Left colon (tissue), 2 donors: ENCODE results near the gene APOE. TPM values are rescaled to one million over a fixed set of nuclear protein-coding genes. Genes with fewer than 3 reads are reported as not detected.
"Not testable (repeated sequence)": the region's sequence is repeated elsewhere in the genome, so short reads cannot be mapped to it uniquely, and the experiment has no call there.

Source experiments
- ATAC-seq: fragments of 200-7000 bp; cut with Tn5 transposase; one replicate; pipeline ENCODE4 v1.9.1; 2020; ENCODE audit warnings: mild to moderate bottlenecking, moderate library complexity
- DNase-seq, 2 donors: peaks; one replicate each; pipeline ENCODE4 v3.0.0-alpha.2; 2020
- intact Hi-C, 2 donors: fragments of 100-400 bp; cut with DNase I in 1 of 2; cut with micrococcal nuclease in 1 of 2; formaldehyde crosslinking; loops; one replicate each; pipeline versions ENCODE4 v1.11.2 to v1.14.0; 2022; cut with DNase I, micrococcal nuclease
- total RNA-seq, 2 donors: library from RNA; stranded (reverse); fragmentation: NEBNext Ultra II Directional; extraction: Animal tissue kit (Norgen Biotek cat#: 25700); gene quantifications; one replicate each; pipeline ENCODE4 v1.2.1, GENCODE V29; 2021
- donor health status: DM: no; HTN: no; CAD: no.
- donor health status: DM: yes; HTN: yes; CAD: no.

The APOE gene
- total RNA-seq, 2 donors from 2014 or later = 14.6 to 88.2 TPM

DNA sequence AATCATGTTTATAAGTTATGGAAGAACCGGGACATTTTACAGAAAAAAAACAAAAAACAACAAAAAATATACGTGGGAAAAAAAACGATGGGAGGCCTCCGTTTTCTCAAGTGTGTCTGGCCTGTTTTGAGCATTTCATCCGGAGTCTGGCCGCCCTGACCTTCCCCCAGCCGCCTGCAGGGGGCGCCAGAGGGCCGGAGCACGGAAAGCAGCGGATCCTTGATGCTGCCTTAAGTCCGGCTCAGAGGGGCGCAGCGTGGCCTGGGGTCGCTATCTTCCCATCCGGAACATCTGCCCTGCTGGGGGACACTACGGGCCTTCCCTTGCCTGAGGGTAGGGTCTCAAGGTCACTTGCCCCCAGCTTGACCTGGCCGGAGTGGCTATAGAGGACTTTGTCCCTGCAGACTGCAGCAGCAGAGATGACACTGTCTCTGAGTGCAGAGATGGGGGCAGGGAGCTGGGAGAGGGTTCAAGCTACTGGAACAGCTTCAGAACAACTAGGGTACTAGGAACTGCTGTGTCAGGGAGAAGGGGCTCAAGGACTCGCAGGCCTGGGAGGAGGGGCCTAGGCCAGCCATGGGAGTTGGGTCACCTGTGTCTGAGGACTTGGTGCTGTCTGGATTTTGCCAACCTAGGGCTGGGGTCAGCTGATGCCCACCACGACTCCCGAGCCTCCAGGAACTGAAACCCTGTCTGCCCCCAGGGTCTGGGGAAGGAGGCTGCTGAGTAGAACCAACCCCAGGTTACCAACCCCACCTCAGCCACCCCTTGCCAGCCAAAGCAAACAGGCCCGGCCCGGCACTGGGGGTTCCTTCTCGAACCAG, 1.8 kb upstream of the APOE start:
- intact Hi-C loops = loop anchor here (2.0 to 10.0 kb wide), 2 partner anchors 47 to 51 kb away; partner anchors contain the start of gene CLPTM1 (in 1 of the 2)
- ATAC-seq (peak; percentile 70), DNase-seq (peak in 1 of 2 donors; percentile 77)

- no peak for DNase-seq
Observed at GRCh38 chr19:44904426-44904994, 1.1 kb upstream of the APOE start.

GRCh38 chr19:44907613-44908012, 2.0 kb downstream of the APOE start:
- DNase-seq = no peak
- intact Hi-C loops = loop anchor here in 1 of 2 donors (10.0 kb wide), 1 partner anchor 47 kb away; the partner anchor contains the start of gene CLPTM1
- no peak for ATAC-seq

More at GRCh38 chr19:44904426-44904994, 1.1 kb upstream of the APOE start:
- intact Hi-C loops = loop anchor here (2.0 to 10.0 kb wide), 2 partner anchors 46 to 50 kb away; partner anchors contain the start of gene CLPTM1 (in 1 of the 2)
- ATAC-seq = peak; percentile 12

DNA sequence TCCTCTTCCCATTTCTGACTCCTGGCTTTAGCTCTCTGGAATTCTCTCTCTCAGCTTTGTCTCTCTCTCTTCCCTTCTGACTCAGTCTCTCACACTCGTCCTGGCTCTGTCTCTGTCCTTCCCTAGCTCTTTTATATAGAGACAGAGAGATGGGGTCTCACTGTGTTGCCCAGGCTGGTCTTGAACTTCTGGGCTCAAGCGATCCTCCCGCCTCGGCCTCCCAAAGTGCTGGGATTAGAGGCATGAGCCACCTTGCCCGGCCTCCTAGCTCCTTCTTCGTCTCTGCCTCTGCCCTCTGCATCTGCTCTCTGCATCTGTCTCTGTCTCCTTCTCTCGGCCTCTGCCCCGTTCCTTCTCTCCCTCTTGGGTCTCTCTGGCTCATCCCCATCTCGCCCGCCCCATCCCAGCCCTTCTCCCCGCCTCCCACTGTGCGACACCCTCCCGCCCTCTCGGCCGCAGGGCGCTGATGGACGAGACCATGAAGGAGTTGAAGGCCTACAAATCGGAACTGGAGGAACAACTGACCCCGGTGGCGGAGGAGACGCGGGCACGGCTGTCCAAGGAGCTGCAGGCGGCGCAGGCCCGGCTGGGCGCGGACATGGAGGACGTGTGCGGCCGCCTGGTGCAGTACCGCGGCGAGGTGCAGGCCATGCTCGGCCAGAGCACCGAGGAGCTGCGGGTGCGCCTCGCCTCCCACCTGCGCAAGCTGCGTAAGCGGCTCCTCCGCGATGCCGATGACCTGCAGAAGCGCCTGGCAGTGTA, 2.7 kb downstream of the APOE start:
- DNase-seq (no peak), ATAC-seq (no peak)
- intact Hi-C loops = loop anchor here in 1 of 2 donors (10.0 kb wide), 1 partner anchor 47 kb away; the partner anchor contains the start of gene CLPTM1

DNA sequence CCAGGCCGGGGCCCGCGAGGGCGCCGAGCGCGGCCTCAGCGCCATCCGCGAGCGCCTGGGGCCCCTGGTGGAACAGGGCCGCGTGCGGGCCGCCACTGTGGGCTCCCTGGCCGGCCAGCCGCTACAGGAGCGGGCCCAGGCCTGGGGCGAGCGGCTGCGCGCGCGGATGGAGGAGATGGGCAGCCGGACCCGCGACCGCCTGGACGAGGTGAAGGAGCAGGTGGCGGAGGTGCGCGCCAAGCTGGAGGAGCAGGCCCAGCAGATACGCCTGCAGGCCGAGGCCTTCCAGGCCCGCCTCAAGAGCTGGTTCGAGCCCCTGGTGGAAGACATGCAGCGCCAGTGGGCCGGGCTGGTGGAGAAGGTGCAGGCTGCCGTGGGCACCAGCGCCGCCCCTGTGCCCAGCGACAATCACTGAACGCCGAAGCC, 3.3 kb downstream of the APOE start:
- no peak for ATAC-seq
- intact Hi-C loops = loop anchor here in 1 of 2 donors (10.0 kb wide), 1 partner anchor 46 kb away; the partner anchor contains the start of gene CLPTM1

GRCh38 chr19:44909775-44910174, 4.2 kb downstream of the APOE start:
- DNase-seq (no peak), ATAC-seq (no peak)
- intact Hi-C loops = loop anchor here in 1 of 2 donors (10.0 kb wide), 1 partner anchor 45 kb away; the partner anchor contains the start of gene CLPTM1

More for the DNA sequence above, 3.3 kb downstream of the APOE start:
- DNase-seq = no peak

DNA sequence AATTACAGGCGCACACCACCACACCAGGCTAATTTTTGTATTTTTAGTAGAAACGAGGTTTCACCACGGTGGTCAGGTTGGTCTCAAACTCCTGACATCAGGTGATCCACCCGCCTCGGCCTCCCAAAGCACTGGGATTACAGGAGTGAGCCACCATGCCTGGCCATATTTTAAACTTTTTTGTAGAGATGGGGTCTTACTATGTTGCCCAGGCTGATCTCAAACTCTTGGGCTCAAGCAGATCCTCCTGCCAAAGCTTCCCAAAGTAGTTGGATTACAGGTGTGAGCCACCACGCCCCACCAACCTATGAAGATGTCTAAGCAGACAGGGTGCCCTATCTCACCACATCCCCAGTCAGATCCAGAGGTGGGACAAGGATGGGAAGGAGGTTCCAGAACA, 6.3 kb downstream of the APOE start:
- intact Hi-C loops, DNase-seq, ATAC-seq: not testable (repeated sequence)

DNA sequence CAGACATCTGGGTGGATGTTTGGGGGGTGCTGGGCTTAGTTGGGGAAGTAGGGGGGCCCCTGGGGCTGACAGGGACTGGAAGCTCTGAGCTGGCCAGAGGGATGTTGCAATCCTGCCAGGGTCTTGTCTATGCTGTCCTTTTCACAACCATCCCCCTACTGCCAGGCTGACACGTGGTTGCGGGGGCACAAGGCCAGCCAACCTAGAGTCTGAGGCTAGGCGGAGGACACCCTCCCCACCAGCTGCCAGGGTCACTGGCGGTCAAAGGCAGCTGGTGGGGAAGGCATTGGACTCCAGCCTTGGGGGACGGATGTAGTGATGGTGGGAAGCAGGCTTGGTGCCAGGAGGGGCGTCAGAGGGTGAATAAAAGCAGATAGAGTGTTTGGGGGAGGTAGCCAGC, 7.3 kb downstream of the APOE start:
- intact Hi-C loops = no loop called here
- DNase-seq (no peak), ATAC-seq (no peak)

DNA sequence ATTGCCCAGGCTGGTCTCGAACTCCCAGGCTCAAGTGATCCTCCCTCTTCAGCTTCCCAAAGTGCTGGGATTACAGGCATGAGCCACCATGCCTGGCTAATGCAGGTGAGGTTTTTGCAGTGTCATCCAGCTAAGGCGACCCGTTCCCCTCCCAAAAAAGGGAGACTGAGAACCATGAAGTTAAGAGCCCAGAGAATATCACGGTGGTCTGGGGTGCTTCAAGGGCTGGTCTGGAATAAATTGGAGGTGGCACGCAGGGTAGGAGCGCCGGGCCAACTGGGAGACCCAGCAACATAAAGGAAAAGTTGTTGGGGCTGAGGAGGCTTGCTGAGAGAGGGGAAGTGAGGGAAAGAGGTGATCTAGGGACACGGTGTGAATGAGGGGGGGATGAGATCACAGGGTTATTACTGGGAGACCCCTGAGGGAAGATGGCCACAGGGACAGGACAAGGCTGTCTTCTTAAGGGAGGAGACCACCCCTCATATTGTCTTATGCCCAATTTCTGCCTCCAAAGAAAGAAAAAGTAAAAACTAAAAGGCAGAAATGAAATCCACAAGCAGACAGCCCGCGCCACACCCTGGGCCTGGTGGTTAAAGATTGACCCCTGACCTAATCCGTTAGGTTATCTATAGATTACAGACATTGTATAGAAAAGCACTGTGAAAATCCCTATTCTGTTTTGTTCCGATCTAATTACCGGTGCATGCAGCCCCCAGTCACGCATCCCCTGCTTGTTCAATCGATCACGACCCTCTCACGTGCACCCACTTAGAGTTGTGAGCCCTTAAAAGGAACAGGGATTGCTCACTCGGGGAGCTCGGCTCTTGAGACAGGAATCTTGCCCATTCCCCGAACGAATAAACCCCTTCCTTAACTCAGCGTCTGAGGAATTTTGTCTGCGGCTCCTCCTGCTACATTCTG, 8.2 kb downstream of the APOE start:
- ATAC-seq, DNase-seq, intact Hi-C loops: not testable (repeated sequence)

GRCh38 chr19:44914433-44915206, 9.0 kb downstream of the APOE start, which contains the start of gene APOC1:
APOC1 (plus strand) TSS chr19:44914608; CDS start chr19:44914892, 284 bp downstream.
- ATAC-seq (peak; percentile 93), DNase-seq (peak; percentile 78 to 83)

GRCh38 chr19:44924243-44924725, 18.7 kb downstream of the APOE start:
- intact Hi-C loops = no loop called here
- no peak for DNase-seq
- no peak for ATAC-seq

More at GRCh38 chr19:44914433-44915206, 9.0 kb downstream of the APOE start, which contains the start of gene APOC1:
- intact Hi-C loops = not testable (repeated sequence)

- DNase-seq (peak; percentile 52 to 69), ATAC-seq (no peak)
- intact Hi-C loops = no loop called here
Observed at GRCh38 chr19:44925114-44925891, 19.7 kb downstream of the APOE start.

GRCh38 chr19:44926245-44927077, 20.9 kb downstream of the APOE start:
- ATAC-seq = peak; percentile 46
- intact Hi-C loops, DNase-seq: not testable (repeated sequence)

DNA sequence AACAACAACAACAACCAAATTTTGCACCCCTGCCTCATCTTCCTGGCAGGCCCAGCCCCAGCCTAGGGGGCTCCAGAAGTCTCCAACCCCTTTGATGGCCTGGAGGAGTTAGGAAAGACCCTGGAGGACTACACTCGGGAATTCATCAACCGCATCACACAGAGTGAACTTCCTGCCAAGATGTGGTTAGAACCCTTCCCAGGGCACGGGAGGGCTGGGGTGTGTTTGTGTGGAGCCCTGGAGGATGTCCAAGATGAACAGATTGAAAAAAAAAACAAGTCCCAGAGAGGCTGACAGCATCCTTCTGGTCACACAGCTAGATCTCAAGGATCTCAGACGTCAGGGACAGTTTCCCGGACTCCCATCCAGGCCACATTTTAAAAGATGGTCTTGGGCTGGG, 22.1 kb downstream of the APOE start:
- intact Hi-C loops = no loop called here
- no peak for DNase-seq
- ATAC-seq = no peak

DNA sequence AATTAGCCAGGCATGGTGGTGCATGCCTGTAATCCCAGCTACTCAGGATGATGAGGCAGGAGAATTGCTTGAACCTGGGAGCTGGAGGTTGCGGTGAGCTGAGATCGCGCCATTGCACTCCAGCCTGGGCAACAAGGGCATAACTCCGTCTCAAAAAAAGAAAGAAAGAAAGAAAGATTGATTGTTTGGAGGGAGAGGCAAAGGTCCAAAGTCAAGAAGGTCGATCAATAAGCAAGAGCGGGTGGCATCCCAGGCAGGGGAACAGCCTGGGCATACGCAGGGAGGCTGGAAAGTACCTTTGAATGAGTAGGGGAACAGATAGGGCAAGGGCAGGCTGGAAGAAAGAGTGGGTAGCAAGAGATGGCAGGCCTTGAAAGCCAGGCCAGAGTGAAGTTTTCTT, 24.5 kb downstream of the APOE start:
- intact Hi-C loops = no loop called here
- DNase-seq (no peak), ATAC-seq (no peak)
